Prostate gland (tissue), 2 donors: ENCODE measurements around the gene FOLR2. TPM values are rescaled to one million over a fixed set of nuclear protein-coding genes. Genes with fewer than 3 reads are reported as not detected.
"Not testable (repeated sequence)": the region's sequence is repeated elsewhere in the genome, so short reads cannot be mapped to it uniquely, and the experiment has no call there.

Experiments used
- DNase-seq: peaks from one replicate; pipeline ENCODE4 v3.0.0-alpha.2; 2019; ENCODE audit warnings: low spot score
- H3K27ac ChIP-seq, 2 donors: fragments of 200-600 bp; sonication (generic); 2 replicates each; pipeline ENCODE4 v1.5.1; 2017 to 2019
- H3K27me3 ChIP-seq: fragments of 200-600 bp; sonication (generic); replicated peaks from 2 replicates; pipeline ENCODE4 v1.5.1; 2019; ENCODE audit not compliant: insufficient read depth
- H3K36me3 ChIP-seq, 2 donors: fragments of 200-600 bp; sonication (generic); 1 replicate in 1 of 2; 2 replicates in 1 of 2; pipeline versions ENCODE4 v1.5.1 to v1.8.1; 2017 to 2019
- H3K4me1 ChIP-seq: fragments of 200-600 bp; sonication (generic); replicated peaks from 2 replicates; pipeline ENCODE4 v1.5.1; 2019
- H3K4me3 ChIP-seq, 2 donors: fragments of 200-600 bp; sonication (generic); 2 replicates each; pipeline ENCODE4 v1.5.1; 2017 to 2019
- H3K9me3 ChIP-seq: fragments of 200-600 bp; sonication (generic); 2 replicates; pipeline ENCODE4 v1.5.1; 2017
- CTCF ChIP-seq, 4 experiments: fragments of 200-600 bp in 2 of 4; fragments of 450-650 bp in 2 of 4; sonication (generic) in 2 of 4; IDR thresholded peaks; 1 replicate in 3 of 4; 2 replicates in 1 of 4; pipeline ENCODE4 v1.5.1; 2016 to 2019; ENCODE audit warnings: antibody characterized with exemption in 4 of 4, mild to moderate bottlenecking in 2 of 4, moderate library complexity in 2 of 4
- POLR2A ChIP-seq: fragments of 450-650 bp; IDR thresholded peaks from one replicate; pipeline ENCODE4 v1.6.1; 2016; ENCODE audit warnings: antibody characterized with exemption, mild to moderate bottlenecking
- POLR2AphosphoS5 ChIP-seq: sonication (generic); formaldehyde crosslinking; IDR thresholded peaks from one replicate; pipeline ENCODE4 v1.6.1; 2017; ENCODE audit warnings: antibody characterized with exemption
- WGBS: methylation state at CpG from one replicate; pipeline ENCODE4 v1.1.5; 2018; 5-methylcytosine and 5-hydroxymethylcytosine counted together
- intact Hi-C: fragments of 100-400 bp; cut with DNase I; formaldehyde crosslinking; loops from one replicate; pipeline ENCODE4 v1.14.2; 2022
- total RNA-seq, 2 donors: library from RNA; depleted of rRNA; stranded (reverse); fragments of >200 nt; gene quantifications; one replicate each; pipeline ENCODE4 v1.1.0, GENCODE V29; 2016

The FOLR2 gene
- total RNA-seq, 2 donors from 2014 or later, result 0.87 to 23.9 TPM

DNA sequence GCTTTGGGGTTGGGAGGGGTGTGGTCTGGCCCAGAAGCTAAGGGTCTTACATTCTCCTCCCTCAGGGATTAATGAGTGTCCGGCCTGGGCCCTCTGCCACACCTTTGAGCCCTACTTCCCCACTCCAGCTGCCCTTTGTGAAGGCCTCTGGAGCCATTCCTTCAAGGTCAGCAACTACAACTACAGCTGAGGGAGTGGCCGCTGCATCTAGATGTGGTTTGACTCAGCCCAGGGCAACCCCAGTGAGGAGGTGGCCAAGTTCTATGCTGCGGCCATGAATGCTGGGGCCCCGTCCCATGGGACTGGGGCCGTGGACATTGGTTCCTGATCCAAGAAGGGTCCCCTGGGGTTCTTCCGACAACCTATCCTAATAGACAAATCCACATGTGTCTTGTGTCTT lies 38.9 kb upstream of the FOLR2 start:
- TF ChIP-seq CTCF (IDR thresholded peaks at IDR 0.05) (no peak), POLR2A (no peak), POLR2AphosphoS5 (no peak)
- H3K27ac ChIP-seq, result no peak overlapping the region
- H3K4me3 ChIP-seq, result no peak overlapping the region
- no peaks in the 10 kb centered on the region for H3K9me3 ChIP-seq
- intact Hi-C loops, result no loop called here
- no peaks in the 10 kb centered on the region for H3K36me3 ChIP-seq
- no peaks in the 10 kb centered on the region for H3K4me1 ChIP-seq
- WGBS, result 90% methylated on average over 6 of the region's 6 CpGs
- no peak for DNase-seq
- no peaks in the 10 kb centered on the region for H3K27me3 ChIP-seq

DNA sequence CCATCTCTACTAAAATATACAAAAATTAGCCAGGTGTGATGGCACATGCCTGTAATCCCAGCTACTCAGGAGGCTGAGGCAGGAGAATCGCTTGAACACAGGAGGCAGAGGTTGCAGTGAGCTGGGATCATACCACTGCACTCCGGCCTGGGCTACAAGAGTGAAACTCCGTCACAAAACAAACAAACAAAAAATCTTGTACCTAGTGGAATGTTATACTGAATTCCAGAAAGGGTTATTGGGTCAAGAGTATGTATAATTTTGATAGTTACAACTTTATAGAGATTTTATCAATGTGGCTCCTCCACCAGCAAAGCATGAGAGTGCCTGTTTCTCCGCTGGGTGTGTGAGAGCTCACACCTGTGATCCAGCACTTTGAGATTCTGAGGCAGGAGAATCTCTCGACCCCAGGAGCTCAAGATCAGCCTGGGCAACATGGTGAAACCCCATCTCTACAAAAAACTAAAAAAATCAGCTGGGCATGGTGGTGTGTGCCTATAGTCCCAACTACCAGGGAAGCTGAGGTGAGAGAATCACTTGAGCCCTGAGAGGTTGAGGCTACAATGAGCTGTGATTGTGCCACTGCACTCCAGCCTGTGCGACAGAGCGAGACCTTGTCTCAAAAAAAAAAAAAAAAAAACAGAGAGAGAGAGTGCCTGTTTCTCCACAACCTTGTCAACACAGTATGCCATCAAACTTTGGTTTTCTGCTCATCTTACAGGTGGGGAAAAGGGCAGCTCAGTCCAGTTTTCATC lies 37.4 kb upstream of the FOLR2 start:
- DNase-seq, result no peak
- no peaks in the 10 kb centered on the region for H3K36me3 ChIP-seq
- no peaks in the 10 kb centered on the region for H3K9me3 ChIP-seq
- WGBS, result 62% methylated on average over 7 of the region's 7 CpGs
- intact Hi-C loops, result no loop called here
- peak overlapping the region; percentile 43 to 54 for H3K27ac ChIP-seq
- no peaks in the 10 kb centered on the region for H3K27me3 ChIP-seq
- TF ChIP-seq POLR2A, result no peak
- TF ChIP-seq POLR2AphosphoS5, result no peak
- TF ChIP-seq CTCF (IDR thresholded peaks at IDR 0.05), result no peak
- no peak overlapping the region for H3K4me3 ChIP-seq
- no peaks in the 10 kb centered on the region for H3K4me1 ChIP-seq

- Histone ChIP-seq H3K27ac (peak overlapping the region; percentile 56 to 70), H3K4me1 (no peaks in the 10 kb centered on the region), H3K27me3 (no peaks in the 10 kb centered on the region), H3K4me3 (no peak overlapping the region), H3K36me3 (no peaks in the 10 kb centered on the region), H3K9me3 (no peaks in the 10 kb centered on the region)
- TF ChIP-seq CTCF (IDR thresholded peaks at IDR 0.05), result no peak
- no peak for TF ChIP-seq POLR2A
- TF ChIP-seq POLR2AphosphoS5, result no peak
- intact Hi-C loops, result no loop called here
- no peak for DNase-seq
- 70% methylated on average over 4 of the region's 4 CpGs for whole genome bisulfite sequencing
Observed at GRCh38 chr11:72179804-72180396, 36.7 kb upstream of the FOLR2 start.

DNA sequence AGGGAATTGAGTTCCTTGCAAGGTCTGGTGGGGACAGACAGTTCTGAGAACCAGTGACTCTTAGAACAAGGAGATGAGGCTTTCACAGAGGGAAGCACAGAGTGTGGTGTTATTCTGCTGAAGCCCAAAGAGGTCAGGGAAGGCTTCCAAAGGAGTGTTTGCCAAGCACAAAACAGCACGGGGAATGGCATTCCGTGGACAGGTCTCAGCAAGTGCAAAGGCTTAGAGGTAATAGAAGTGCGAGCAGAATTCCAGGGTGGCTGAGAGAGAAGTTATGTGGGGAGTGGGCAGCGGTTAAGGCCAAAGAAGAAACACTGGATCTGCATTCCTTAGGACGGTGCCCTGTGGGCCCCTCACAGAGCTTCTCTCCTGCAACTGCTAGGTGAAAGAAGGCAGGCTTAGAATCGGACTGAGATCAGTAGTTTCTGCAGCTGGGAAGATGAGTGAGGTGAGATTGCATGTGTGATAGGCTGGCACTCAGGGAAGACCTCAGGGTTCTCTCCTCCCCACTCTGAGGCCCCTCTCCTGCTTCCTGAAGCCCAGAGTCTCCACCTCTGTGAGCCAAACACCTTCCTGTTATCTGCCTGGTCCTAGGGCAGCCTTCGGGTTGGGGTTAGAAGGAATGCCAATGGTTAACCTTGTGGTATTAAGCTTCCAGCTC lies 35.6 kb upstream of the FOLR2 start:
- H3K4me3 ChIP-seq, H3K27me3 ChIP-seq, H3K9me3 ChIP-seq, H3K4me1 ChIP-seq, intact Hi-C loops, H3K36me3 ChIP-seq: not testable (repeated sequence)
- peak; percentile 78 for DNase-seq
- peak overlapping the region; percentile 56 to 70 for H3K27ac ChIP-seq
- WGBS, result 18% methylated on average over 7 of the region's 7 CpGs
- TF ChIP-seq POLR2AphosphoS5, result peak; percentile 73

DNA sequence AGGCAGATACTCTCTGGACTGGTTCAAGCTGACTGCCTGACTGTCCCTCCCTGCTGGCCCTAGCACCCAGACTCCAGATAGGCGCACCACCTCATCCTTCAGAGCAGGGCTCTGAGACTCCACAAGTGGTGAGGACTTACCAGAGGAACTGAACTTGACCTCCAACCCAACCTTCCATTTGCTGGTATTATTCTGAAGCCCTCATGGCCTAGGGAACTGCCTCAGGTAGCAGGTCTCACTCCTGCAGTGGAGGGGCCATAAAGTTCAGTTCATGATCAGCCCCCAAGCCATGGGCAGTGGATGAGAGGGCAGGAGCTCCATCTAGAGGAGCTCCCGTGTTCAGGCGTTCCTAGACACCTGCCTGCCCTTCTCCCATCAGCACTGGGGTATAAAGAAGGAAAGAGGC lies 35.0 kb upstream of the FOLR2 start:
- DNase-seq, result peak; percentile 22
- H3K4me1 ChIP-seq, H3K4me3 ChIP-seq, H3K9me3 ChIP-seq, H3K27me3 ChIP-seq, H3K36me3 ChIP-seq, intact Hi-C loops: not testable (repeated sequence)
- WGBS, result 35% methylated on average over 3 of the region's 3 CpGs
- TF ChIP-seq CTCF (IDR thresholded peaks at IDR 0.05), result peak in 2 of 4 experiments; percentile 40 to 48
- H3K27ac ChIP-seq, result peak overlapping the region; percentile 56 to 70
